SJCRH30 (cell line): ENCODE data around the gene TJP2. TPM values are rescaled to one million over a fixed set of nuclear protein-coding genes. Genes with fewer than 3 reads are reported as not detected.

Experiments used
- DNase-seq, 2 experiments: peaks; one replicate each; pipeline ENCODE4 v3.0.0-alpha.2; 2015 to 2020
- H3K27ac ChIP-seq: fragments of 250-450 bp; sonication (Bioruptor Pico); 2 replicates; pipeline ENCODE4 v1.5.1; 2020; ENCODE audit warnings: mild to moderate bottlenecking, moderate library complexity
- H3K27me3 ChIP-seq: fragments of 250-450 bp; sonication (Bioruptor Pico); 2 replicates; pipeline ENCODE4 v1.5.1; 2020; ENCODE audit warnings: mild to moderate bottlenecking, moderate library complexity
- H3K36me3 ChIP-seq: fragments of 250-450 bp; sonication (Bioruptor Pico); 2 replicates; pipeline ENCODE4 v1.5.1; 2020; ENCODE audit warnings: mild to moderate bottlenecking, moderate library complexity
- H3K4me1 ChIP-seq: fragments of 250-450 bp; sonication (Bioruptor Pico); 2 replicates; pipeline ENCODE4 v1.5.1; 2020; ENCODE audit warnings: mild to moderate bottlenecking, moderate library complexity
- H3K4me3 ChIP-seq: fragments of 250-450 bp; sonication (Bioruptor Pico); 2 replicates; pipeline ENCODE4 v1.5.1; 2020; ENCODE audit warnings: mild to moderate bottlenecking, moderate library complexity
- H3K9me3 ChIP-seq: fragments of 250-450 bp; sonication (Bioruptor Pico); replicated peaks from 2 replicates; pipeline ENCODE4 v1.5.1; 2020; ENCODE audit warnings: mild to moderate bottlenecking, moderate library complexity
- total RNA-seq: library from RNA; depleted of rRNA; stranded (reverse); fragments of >200 nt; shearing (Covaris generic); gene quantifications from 2 replicates; pipeline ENCODE4 v1.2.3, GENCODE V29; 2014

The TJP2 gene
- total RNA-seq, 1 experiment from 2014 or later = 14.3 TPM

GRCh38 chr9:69215774-69216485 lies 41.9 kb downstream of the TJP2 start:
- Histone ChIP-seq H3K9me3 (no peaks in the 10 kb centered on the region), H3K27me3 (no peaks in the 10 kb centered on the region), H3K36me3 (peaks cover 2% of the 10 kb centered on the region; the same call in 1 of the 2 replicates), H3K4me1 (no peaks in the 10 kb centered on the region), H3K4me3 (no peak overlapping the region), H3K27ac (no peak overlapping the region)
- no peak for DNase-seq

- no peaks in the 10 kb centered on the region for H3K9me3 ChIP-seq
- no peak for DNase-seq
- peaks cover 2% of the 10 kb centered on the region; the same call in 1 of the 2 replicates for H3K36me3 ChIP-seq
- no peak overlapping the region for H3K4me3 ChIP-seq
- H3K27ac ChIP-seq = no peak overlapping the region
- no peaks in the 10 kb centered on the region for H3K27me3 ChIP-seq
- H3K4me1 ChIP-seq = no peaks in the 10 kb centered on the region
Observed at GRCh38 chr9:69218166-69218565, 44.1 kb downstream of the TJP2 start.

GRCh38 chr9:69221036-69221435 lies 47.0 kb downstream of the TJP2 start:
- H3K9me3 ChIP-seq = no peaks in the 10 kb centered on the region
- no peaks in the 10 kb centered on the region for H3K27me3 ChIP-seq
- peaks cover 2% of the 10 kb centered on the region; the same call in 1 of the 2 replicates for H3K36me3 ChIP-seq
- no peak overlapping the region for H3K4me3 ChIP-seq
- no peak overlapping the region for H3K27ac ChIP-seq
- DNase-seq = no peak
- no peaks in the 10 kb centered on the region for H3K4me1 ChIP-seq

- H3K4me3 ChIP-seq = no peak overlapping the region
- H3K27me3 ChIP-seq = no peaks in the 10 kb centered on the region
- no peaks in the 10 kb centered on the region for H3K9me3 ChIP-seq
- no peak overlapping the region for H3K27ac ChIP-seq
- no peaks in the 10 kb centered on the region for H3K4me1 ChIP-seq
- H3K36me3 ChIP-seq = peaks cover 2% of the 10 kb centered on the region; the same call in 1 of the 2 replicates
- no peak for DNase-seq
Observed at GRCh38 chr9:69222970-69223369, 48.9 kb downstream of the TJP2 start.

- no peak overlapping the region for H3K4me3 ChIP-seq
- no peaks in the 10 kb centered on the region for H3K9me3 ChIP-seq
- H3K27me3 ChIP-seq = no peaks in the 10 kb centered on the region
- H3K36me3 ChIP-seq = peaks cover 2% of the 10 kb centered on the region; the same call in 1 of the 2 replicates
- DNase-seq = peak; percentile 35 to 70
- no peaks in the 10 kb centered on the region for H3K4me1 ChIP-seq
- H3K27ac ChIP-seq = no peak overlapping the region
Observed at GRCh38 chr9:69223605-69224004, 49.5 kb downstream of the TJP2 start.

GRCh38 chr9:69229367-69229766 lies 55.3 kb downstream of the TJP2 start:
- no peaks in the 10 kb centered on the region for H3K9me3 ChIP-seq
- H3K4me1 ChIP-seq = no peaks in the 10 kb centered on the region
- DNase-seq = no peak
- H3K27me3 ChIP-seq = no peaks in the 10 kb centered on the region
- H3K36me3 ChIP-seq = no peaks in the 10 kb centered on the region; the same call in 1 of the 2 replicates
- H3K27ac ChIP-seq = no peak overlapping the region
- no peak overlapping the region for H3K4me3 ChIP-seq

GRCh38 chr9:69232135-69232534 lies 58.1 kb downstream of the TJP2 start:
- no peak overlapping the region for H3K4me3 ChIP-seq
- H3K4me1 ChIP-seq = peaks cover 8% of the 10 kb centered on the region
- H3K27ac ChIP-seq = no peak overlapping the region
- no peaks in the 10 kb centered on the region for H3K9me3 ChIP-seq
- no peak for DNase-seq
- no peaks in the 10 kb centered on the region for H3K27me3 ChIP-seq
- H3K36me3 ChIP-seq = 0 out of 2 replicates have a peak, but pooled peaks cover 2% of the 10 kb centered on the region

GRCh38 chr9:69234683-69235082 lies 60.6 kb downstream of the TJP2 start:
- H3K9me3 ChIP-seq = no peaks in the 10 kb centered on the region
- no peaks in the 10 kb centered on the region for H3K27me3 ChIP-seq
- DNase-seq = no peak
- no peak overlapping the region for H3K27ac ChIP-seq
- no peak overlapping the region for H3K4me3 ChIP-seq
- peaks cover 9% of the 10 kb centered on the region for H3K4me1 ChIP-seq
- H3K36me3 ChIP-seq = peaks cover 9% of the 10 kb centered on the region; the same call in 1 of the 2 replicates

GRCh38 chr9:69236188-69236587 lies 62.1 kb downstream of the TJP2 start:
- Histone ChIP-seq H3K9me3 (no peaks in the 10 kb centered on the region), H3K4me1 (peaks cover 9% of the 10 kb centered on the region), H3K27ac (no peak overlapping the region), H3K4me3 (no peak overlapping the region), H3K36me3 (peaks cover 15% of the 10 kb centered on the region; the same call in 1 of the 2 replicates), H3K27me3 (no peaks in the 10 kb centered on the region)
- DNase-seq = no peak

GRCh38 chr9:69237702-69238295 lies 63.7 kb downstream of the TJP2 start:
- H3K27ac ChIP-seq = no peak overlapping the region
- H3K4me3 ChIP-seq = no peak overlapping the region
- no peaks in the 10 kb centered on the region for H3K27me3 ChIP-seq
- no peaks in the 10 kb centered on the region for H3K9me3 ChIP-seq
- no peak for DNase-seq
- peaks cover 9% of the 10 kb centered on the region for H3K4me1 ChIP-seq
- H3K36me3 ChIP-seq = peaks cover 15% of the 10 kb centered on the region; the same call in 1 of the 2 replicates

GRCh38 chr9:69243116-69243515 lies 69.0 kb downstream of the TJP2 start:
- Histone ChIP-seq H3K4me3 (no peak overlapping the region), H3K36me3 (peaks cover 13% of the 10 kb centered on the region), H3K9me3 (0 out of 2 replicates have a peak, but pooled peaks cover 2% of the 10 kb centered on the region), H3K4me1 (no peaks in the 10 kb centered on the region), H3K27ac (no peak overlapping the region), H3K27me3 (no peaks in the 10 kb centered on the region)
- DNase-seq = no peak

- H3K4me1 ChIP-seq = no peaks in the 10 kb centered on the region
Observed at GRCh38 chr9:69246629-69247028, 72.6 kb downstream of the TJP2 start.

GRCh38 chr9:69248005-69248404 lies 73.9 kb downstream of the TJP2 start:
- no peak for DNase-seq
- Histone ChIP-seq H3K9me3 (0 out of 2 replicates have a peak, but pooled peaks cover 2% of the 10 kb centered on the region), H3K36me3 (peaks cover 4% of the 10 kb centered on the region; the same call in 1 of the 2 replicates), H3K27ac (no peak overlapping the region), H3K4me1 (peaks cover 6% of the 10 kb centered on the region; the same call in 1 of the 2 replicates), H3K4me3 (no peak overlapping the region), H3K27me3 (no peaks in the 10 kb centered on the region)

More at GRCh38 chr9:69246629-69247028, 72.6 kb downstream of the TJP2 start:
- Histone ChIP-seq H3K36me3 (peaks cover 4% of the 10 kb centered on the region; the same call in 1 of the 2 replicates), H3K9me3 (0 out of 2 replicates have a peak, but pooled peaks cover 2% of the 10 kb centered on the region), H3K27me3 (no peaks in the 10 kb centered on the region), H3K27ac (no peak overlapping the region), H3K4me3 (no peak overlapping the region)
- DNase-seq = no peak

GRCh38 chr9:69249337-69249736 lies 75.3 kb downstream of the TJP2 start:
- Histone ChIP-seq H3K9me3 (0 out of 2 replicates have a peak, but pooled peaks cover 2% of the 10 kb centered on the region), H3K27me3 (no peaks in the 10 kb centered on the region), H3K36me3 (peaks cover 4% of the 10 kb centered on the region; the same call in 1 of the 2 replicates), H3K4me1 (peaks cover 7% of the 10 kb centered on the region; the same call in 1 of the 2 replicates), H3K4me3 (no peak overlapping the region), H3K27ac (no peak overlapping the region)
- no peak for DNase-seq

- Histone ChIP-seq H3K27me3 (no peaks in the 10 kb centered on the region), H3K4me3 (no peak overlapping the region), H3K9me3 (0 out of 2 replicates have a peak, but pooled peaks cover 2% of the 10 kb centered on the region), H3K36me3 (peaks cover 4% of the 10 kb centered on the region; the same call in 1 of the 2 replicates), H3K4me1 (peaks cover 7% of the 10 kb centered on the region; the same call in 1 of the 2 replicates), H3K27ac (no peak overlapping the region)
- no peak for DNase-seq
Observed at GRCh38 chr9:69250681-69251080, 76.6 kb downstream of the TJP2 start.
